ENCODE data around the gene SMIM30.

SMIM30 gene

DNA sequence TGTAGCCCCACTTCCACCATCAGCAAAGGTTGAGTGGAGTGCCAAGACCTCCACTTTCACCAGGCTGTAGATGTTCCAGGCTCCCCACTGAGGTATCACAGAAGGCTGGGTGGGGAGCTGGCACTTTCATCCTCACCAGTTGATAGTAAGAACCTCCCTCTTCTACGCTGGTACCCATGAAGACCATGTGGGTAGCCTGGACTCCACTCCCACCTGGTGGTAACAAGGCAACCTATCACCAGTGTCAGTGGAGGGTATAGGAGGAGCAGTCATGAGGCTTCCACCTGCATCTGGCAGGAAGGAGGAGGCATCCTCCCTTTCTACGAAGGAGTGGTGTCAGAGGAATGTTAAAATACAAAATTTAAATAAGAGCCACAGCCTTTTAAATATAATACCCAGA lies 4.4 kb downstream of the SMIM30 start:
- in situ Hi-C loops (cut with MboI; ENCODE audit: low sequenced_read_pairs, unreplicated experiment), result no loop called here
- no peak for DNase-seq (ENCODE audit: low spot score)
- TF ChIP-seq, protein P1, sequence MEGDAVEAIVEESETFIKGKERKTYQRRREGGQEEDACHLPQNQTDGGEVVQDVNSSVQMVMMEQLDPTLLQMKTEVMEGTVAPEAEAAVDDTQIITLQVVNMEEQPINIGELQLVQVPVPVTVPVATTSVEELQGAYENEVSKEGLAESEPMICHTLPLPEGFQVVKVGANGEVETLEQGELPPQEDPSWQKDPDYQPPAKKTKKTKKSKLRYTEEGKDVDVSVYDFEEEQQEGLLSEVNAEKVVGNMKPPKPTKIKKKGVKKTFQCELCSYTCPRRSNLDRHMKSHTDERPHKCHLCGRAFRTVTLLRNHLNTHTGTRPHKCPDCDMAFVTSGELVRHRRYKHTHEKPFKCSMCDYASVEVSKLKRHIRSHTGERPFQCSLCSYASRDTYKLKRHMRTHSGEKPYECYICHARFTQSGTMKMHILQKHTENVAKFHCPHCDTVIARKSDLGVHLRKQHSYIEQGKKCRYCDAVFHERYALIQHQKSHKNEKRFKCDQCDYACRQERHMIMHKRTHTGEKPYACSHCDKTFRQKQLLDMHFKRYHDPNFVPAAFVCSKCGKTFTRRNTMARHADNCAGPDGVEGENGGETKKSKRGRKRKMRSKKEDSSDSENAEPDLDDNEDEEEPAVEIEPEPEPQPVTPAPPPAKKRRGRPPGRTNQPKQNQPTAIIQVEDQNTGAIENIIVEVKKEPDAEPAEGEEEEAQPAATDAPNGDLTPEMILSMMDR (IDR thresholded peaks at IDR 0.05; ENCODE audit: borderline replicate concordance, control extremely low read depth, extremely low read depth, insufficient read depth, missing control alignments), result no peak

- DNase-seq (ENCODE audit: low spot score), result no peak
- in situ Hi-C loops (cut with MboI; ENCODE audit: low sequenced_read_pairs, unreplicated experiment), result no loop called here
- TF ChIP-seq, protein P1 (IDR thresholded peaks at IDR 0.05; ENCODE audit: borderline replicate concordance, control extremely low read depth, extremely low read depth, insufficient read depth, missing control alignments), result no peak
Observed at GRCh38 chr7:113109718-113110117, 8.6 kb downstream of the SMIM30 start.

DNA sequence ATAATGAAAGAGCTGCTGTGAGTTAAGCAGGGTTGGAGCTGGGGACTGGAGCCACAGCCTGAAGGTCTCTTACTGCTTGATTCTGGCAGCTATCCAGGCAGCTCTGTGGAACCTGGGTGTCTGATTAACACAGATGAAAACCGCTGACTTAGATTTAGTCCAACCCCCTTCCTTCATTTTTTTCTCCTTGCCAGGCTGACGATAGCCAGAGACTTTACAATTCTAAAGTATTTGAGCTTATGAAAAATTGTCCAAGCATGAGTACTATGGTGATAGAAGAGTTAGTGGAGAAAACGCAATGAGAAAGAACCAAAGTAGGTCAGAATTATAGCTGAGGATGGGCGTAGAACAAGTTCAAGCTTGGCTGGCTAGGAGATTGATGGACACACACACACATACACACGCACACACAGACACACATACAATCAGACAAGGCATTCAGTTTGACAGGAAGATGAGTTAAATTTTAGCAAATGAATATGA lies 18.2 kb downstream of the SMIM30 start:
- no peak for DNase-seq (ENCODE audit: low spot score)
- in situ Hi-C loops (cut with MboI; ENCODE audit: low sequenced_read_pairs, unreplicated experiment), result no loop called here
- TF ChIP-seq, protein P1 (IDR thresholded peaks at IDR 0.05; ENCODE audit: borderline replicate concordance, control extremely low read depth, extremely low read depth, insufficient read depth, missing control alignments), result no peak

- DNase-seq (ENCODE audit: low spot score), result no peak
- in situ Hi-C loops (cut with MboI; ENCODE audit: low sequenced_read_pairs, unreplicated experiment), result no loop called here
- TF ChIP-seq, protein P1 (IDR thresholded peaks at IDR 0.05; ENCODE audit: borderline replicate concordance, control extremely low read depth, extremely low read depth, insufficient read depth, missing control alignments), result no peak
Observed at GRCh38 chr7:113099284-113099919, 19.0 kb downstream of the SMIM30 start.

GRCh38 chr7:113094517-113095249 lies 23.7 kb downstream of the SMIM30 start:
- in situ Hi-C loops (cut with MboI; ENCODE audit: low sequenced_read_pairs, unreplicated experiment), result no loop called here
- TF ChIP-seq, protein P1 (IDR thresholded peaks at IDR 0.05; ENCODE audit: borderline replicate concordance, control extremely low read depth, extremely low read depth, insufficient read depth, missing control alignments), result no peak
- DNase-seq (ENCODE audit: low spot score), result no peak

GRCh38 chr7:113093561-113093960 lies 24.8 kb downstream of the SMIM30 start:
- in situ Hi-C loops (cut with MboI; ENCODE audit: low sequenced_read_pairs, unreplicated experiment), result no loop called here
- TF ChIP-seq, protein P1 (IDR thresholded peaks at IDR 0.05; ENCODE audit: borderline replicate concordance, control extremely low read depth, extremely low read depth, insufficient read depth, missing control alignments), result no peak
- no peak for DNase-seq (ENCODE audit: low spot score)

Measured in GM13976 (cell line).